HUES48 (cell line): ENCODE results near the gene COL25A1.
"Not testable (repeated sequence)": the region's sequence is repeated elsewhere in the genome, so short reads cannot be mapped to it uniquely, and the experiment has no call there.

ENCODE experiments used
- H3K27ac ChIP-seq: one replicate; pipeline ENCODE4 v1.7.0; 2013; ENCODE audit warnings: low read depth, low read length, inconsistent platforms
- H3K27me3 ChIP-seq: 2 replicates; pipeline ENCODE4 v1.6.1; 2013; ENCODE audit warnings: mild to moderate bottlenecking, low read length; ENCODE audit not compliant: control insufficient read depth, insufficient read depth
- H3K36me3 ChIP-seq: 2 replicates; pipeline ENCODE4 v1.6.1; 2013; ENCODE audit warnings: low read length; ENCODE audit not compliant: control insufficient read depth, insufficient read depth
- H3K4me1 ChIP-seq: 2 replicates; pipeline ENCODE4 v1.6.1; 2013; ENCODE audit warnings: mild to moderate bottlenecking, low read length; ENCODE audit not compliant: control insufficient read depth, insufficient read depth
- H3K4me3 ChIP-seq: 2 replicates; pipeline ENCODE4 v1.5.1; 2013; ENCODE audit warnings: mild to moderate bottlenecking, low read depth, low read length
- H3K9ac ChIP-seq: 2 replicates; pipeline ENCODE4 v1.6.1; 2013; ENCODE audit warnings: mild to moderate bottlenecking, low read depth, low read length, moderate library complexity
- H3K9me3 ChIP-seq: 2 replicates; pipeline ENCODE4 v1.6.1; 2013; ENCODE audit warnings: low read length; ENCODE audit not compliant: control insufficient read depth, insufficient read depth

COL25A1 gene

DNA sequence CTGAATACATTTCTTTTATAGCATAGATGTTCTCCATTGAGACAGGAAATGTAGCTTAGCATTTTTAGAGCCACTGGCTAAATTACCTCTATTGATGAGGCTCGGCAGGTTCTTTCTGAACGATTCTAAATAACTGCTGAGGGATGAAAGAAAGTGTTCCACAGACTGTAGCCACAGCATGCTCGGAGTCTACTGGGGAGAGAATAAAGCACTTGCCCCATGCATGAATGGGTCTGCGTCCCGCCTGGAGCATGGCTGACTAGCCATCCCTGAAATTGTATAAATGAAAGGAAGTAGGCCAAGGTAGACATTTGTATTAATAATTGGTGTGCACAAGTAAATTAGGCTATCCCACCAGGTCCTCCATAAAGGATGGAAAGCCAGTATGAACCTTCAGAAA, 269.8 kb downstream of the COL25A1 start:
- no peaks in the 10 kb centered on the region for H3K36me3 ChIP-seq

DNA sequence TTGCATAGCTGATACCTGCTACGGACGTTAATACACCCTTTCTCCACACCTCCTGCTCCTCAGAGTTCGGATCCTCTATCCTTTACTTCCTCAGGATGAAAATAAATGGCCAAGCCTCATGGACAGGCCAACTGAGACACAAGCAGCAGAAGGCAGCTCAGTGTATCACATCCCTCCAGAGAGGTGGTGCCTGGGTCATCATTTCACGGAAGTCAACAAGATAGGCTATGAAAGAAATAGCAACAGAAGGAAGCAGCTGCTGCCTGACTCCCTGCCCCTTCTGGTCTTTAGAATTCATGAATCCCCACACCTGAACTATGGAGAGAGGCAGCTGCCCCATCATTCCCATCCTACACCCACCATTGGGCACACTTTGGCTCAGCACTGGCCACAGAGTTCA, 272.5 kb downstream of the COL25A1 start:
- Histone ChIP-seq H3K27me3 (no peaks in the 10 kb centered on the region), H3K4me1 (peaks cover 7% of the 10 kb centered on the region; the same call in 1 of the 2 replicates), H3K9me3 (no peaks in the 10 kb centered on the region), H3K36me3 (no peaks in the 10 kb centered on the region), H3K9ac (no peak overlapping the region), H3K4me3 (no peak overlapping the region), H3K27ac (no peak overlapping the region)

More for the DNA sequence above, 269.8 kb downstream of the COL25A1 start:
- Histone ChIP-seq H3K9ac (no peak overlapping the region), H3K27me3 (no peaks in the 10 kb centered on the region), H3K4me3 (no peak overlapping the region), H3K4me1 (no peaks in the 10 kb centered on the region), H3K9me3 (no peaks in the 10 kb centered on the region), H3K27ac (no peak overlapping the region)

DNA sequence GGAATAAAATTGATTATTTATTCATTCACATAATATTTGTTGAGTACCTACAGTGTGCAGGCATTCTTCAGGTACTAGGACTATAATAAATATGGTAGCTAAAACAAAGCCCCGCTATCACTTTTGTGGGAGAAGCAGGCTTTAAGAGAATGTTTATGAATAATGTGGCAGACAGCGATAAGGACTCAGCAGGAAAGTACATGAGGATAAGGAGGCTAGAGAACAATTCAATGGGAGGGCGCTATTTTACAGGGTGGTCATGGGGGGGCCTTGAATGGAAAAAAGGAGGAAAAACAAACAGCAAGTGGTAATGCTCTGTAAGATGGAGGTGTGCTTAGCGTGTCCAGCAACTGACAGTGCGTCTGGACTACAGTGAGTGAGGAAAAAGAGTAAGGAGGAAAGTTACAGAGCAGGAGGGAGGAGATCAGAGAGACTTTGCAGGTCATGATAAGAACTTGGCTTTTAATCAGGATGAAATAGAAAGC, 275.4 kb downstream of the COL25A1 start:
- no peak overlapping the region for H3K4me3 ChIP-seq
- H3K4me1 ChIP-seq = peaks cover 7% of the 10 kb centered on the region; the same call in 1 of the 2 replicates
- no peak overlapping the region for H3K27ac ChIP-seq
- no peak overlapping the region for H3K9ac ChIP-seq
- H3K36me3 ChIP-seq = no peaks in the 10 kb centered on the region
- no peaks in the 10 kb centered on the region for H3K27me3 ChIP-seq
- H3K9me3 ChIP-seq = 0 out of 2 replicates have a peak, but pooled peaks cover 5% of the 10 kb centered on the region

DNA sequence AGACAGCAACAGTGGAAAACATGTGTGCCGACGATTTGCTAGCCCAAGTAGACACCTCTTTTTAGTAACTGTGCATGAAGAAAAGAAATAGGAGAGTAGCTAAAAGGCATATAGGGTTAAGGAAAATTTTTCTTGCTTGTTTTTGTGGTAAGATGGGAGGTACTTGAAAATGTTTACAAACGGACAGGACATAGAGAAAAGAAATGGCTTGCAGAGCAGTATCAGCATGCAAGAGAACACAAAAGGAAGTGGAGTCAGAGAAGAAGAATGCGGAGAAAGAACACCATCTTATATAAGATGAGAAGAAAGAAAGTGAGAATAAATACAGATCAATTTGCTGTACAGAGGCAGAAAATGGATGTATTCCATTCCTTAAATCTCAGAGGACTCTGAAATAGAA, 275.9 kb downstream of the COL25A1 start:
- H3K36me3 ChIP-seq = no peaks in the 10 kb centered on the region
- H3K27ac ChIP-seq = no peak overlapping the region
- H3K4me1 ChIP-seq = peaks cover 7% of the 10 kb centered on the region; the same call in 1 of the 2 replicates
- H3K9ac ChIP-seq = no peak overlapping the region
- H3K9me3 ChIP-seq = 0 out of 2 replicates have a peak, but pooled peaks cover 5% of the 10 kb centered on the region
- H3K4me3 ChIP-seq = no peak overlapping the region
- no peaks in the 10 kb centered on the region for H3K27me3 ChIP-seq

DNA sequence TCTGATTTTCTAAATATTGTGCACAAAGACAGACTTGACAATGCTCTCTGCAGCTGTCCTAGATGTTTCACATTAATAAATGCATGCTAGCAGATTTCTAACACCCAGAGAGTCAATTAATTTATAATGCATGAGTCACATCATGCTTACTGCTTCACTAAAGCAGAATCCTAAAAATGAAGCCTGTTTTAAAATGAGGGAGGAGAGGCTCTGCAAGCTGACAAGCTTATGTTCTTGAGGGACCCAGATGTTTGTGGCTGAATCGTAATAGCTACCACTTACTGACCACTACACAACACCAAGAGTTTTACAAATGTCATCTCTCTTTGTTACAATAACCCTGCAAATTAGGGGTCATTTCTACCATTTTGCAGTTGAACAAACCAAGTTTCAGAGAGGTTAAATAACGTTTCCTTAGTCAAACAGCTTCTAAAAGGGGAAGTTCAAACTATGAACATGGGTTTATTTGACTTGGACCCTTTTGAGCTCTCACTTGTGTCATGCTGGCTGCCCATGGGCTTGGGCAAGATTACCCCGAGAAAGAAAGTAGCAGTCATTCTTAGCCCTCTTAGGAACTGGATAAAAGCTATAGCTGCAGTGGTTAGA, 276.9 kb downstream of the COL25A1 start:
- H3K36me3 ChIP-seq = no peaks in the 10 kb centered on the region
- peaks cover 7% of the 10 kb centered on the region; the same call in 1 of the 2 replicates for H3K4me1 ChIP-seq
- no peak overlapping the region for H3K27ac ChIP-seq
- no peak overlapping the region for H3K9ac ChIP-seq
- H3K9me3 ChIP-seq = 0 out of 2 replicates have a peak, but pooled peaks cover 5% of the 10 kb centered on the region
- H3K4me3 ChIP-seq = no peak overlapping the region
- no peaks in the 10 kb centered on the region for H3K27me3 ChIP-seq

DNA sequence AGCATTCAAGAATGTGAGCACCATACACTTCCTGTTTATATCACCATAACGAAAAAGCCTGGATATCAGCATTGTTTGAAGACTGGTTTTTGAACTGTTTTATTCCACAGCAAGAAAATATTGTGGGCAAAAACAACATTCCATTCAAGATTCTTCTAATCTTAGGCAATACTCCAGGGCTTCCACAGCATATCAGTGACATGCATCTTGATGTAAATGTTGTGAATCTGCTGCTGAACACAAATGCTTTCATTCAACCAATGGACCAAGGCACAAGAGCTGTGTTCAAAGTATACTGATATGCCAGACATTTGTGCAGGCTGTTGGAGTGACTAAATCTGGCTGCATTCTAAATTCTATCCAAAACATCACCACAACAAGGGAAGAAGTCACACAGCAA, 279.5 kb downstream of the COL25A1 start:
- H3K9ac ChIP-seq = no peak overlapping the region
- H3K4me1 ChIP-seq = peaks cover 7% of the 10 kb centered on the region; the same call in 1 of the 2 replicates
- no peak overlapping the region for H3K27ac ChIP-seq
- H3K9me3 ChIP-seq = 0 out of 2 replicates have a peak, but pooled peaks cover 5% of the 10 kb centered on the region
- no peaks in the 10 kb centered on the region for H3K27me3 ChIP-seq
- H3K36me3 ChIP-seq = no peaks in the 10 kb centered on the region
- no peak overlapping the region for H3K4me3 ChIP-seq

DNA sequence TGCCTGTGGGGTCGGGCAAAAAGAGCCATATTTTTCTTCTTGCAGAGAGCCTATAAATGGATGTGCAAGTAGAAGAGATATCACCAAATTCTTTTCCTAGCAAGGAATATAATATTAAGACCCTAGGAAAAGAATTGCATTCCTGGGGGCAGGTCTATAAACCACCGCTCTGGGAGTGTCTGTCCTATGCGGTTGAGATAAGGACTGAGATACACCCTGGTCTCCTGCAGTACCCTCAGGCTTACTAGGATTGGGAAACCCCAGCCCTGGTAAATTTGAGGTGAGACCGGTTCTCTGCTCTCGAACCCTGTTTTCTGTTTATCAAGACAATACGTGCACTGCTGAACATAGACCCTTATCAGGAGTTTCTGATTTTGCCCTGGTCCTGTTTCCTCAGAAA, 280.8 kb downstream of the COL25A1 start:
- H3K36me3 ChIP-seq, H3K9ac ChIP-seq, H3K4me3 ChIP-seq, H3K4me1 ChIP-seq, H3K9me3 ChIP-seq, H3K27me3 ChIP-seq, H3K27ac ChIP-seq: not testable (repeated sequence)

DNA sequence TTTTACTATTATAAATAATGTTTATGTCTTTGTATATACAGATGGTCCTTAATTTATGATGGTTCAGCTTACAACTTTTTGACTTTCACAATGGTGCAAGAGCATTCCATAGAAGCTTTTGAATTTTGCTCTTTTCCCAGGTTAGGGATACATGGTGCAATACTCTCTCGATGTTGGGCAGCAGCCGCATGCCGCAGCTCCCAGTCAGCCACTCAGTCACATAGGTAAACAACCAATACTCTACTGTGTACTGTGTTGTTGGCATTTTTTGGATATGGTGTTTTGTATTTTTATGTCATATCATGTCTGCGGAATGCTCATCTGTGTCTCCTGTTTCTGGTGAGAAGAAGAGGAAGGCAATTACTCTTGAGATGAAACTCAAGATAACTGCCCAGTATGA, 281.6 kb downstream of the COL25A1 start:
- no peaks in the 10 kb centered on the region for H3K27me3 ChIP-seq
- H3K9ac ChIP-seq = no peak overlapping the region
- no peak overlapping the region for H3K27ac ChIP-seq
- no peaks in the 10 kb centered on the region for H3K36me3 ChIP-seq
- H3K4me3 ChIP-seq = no peak overlapping the region
- no peaks in the 10 kb centered on the region for H3K4me1 ChIP-seq
- 0 out of 2 replicates have a peak, but pooled peaks cover 5% of the 10 kb centered on the region for H3K9me3 ChIP-seq

DNA sequence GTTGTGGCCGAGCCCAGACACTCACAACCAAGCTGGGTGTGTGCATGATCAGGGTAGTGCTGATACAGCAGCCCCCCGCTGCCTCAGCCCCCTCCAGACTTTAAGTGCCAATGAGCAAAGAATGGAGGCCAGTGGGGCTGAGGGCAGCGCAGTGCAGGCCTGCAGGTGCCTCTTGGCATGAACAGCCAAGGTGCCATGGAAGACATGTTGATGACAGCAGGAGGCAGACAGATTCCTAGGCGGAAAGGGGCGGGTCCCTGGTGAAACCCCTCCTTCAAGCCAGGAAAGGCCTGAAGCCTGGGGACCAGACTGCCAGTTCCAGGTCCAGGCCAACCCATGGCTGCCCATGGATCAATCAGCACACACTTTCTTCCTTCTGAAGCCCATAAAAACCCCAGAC, 286.3 kb downstream of the COL25A1 start:
- H3K9ac ChIP-seq = no peak overlapping the region
- no peaks in the 10 kb centered on the region for H3K36me3 ChIP-seq
- no peaks in the 10 kb centered on the region for H3K4me1 ChIP-seq
- no peak overlapping the region for H3K27ac ChIP-seq
- no peak overlapping the region for H3K4me3 ChIP-seq
- H3K27me3 ChIP-seq = no peaks in the 10 kb centered on the region
- no peaks in the 10 kb centered on the region for H3K9me3 ChIP-seq

DNA sequence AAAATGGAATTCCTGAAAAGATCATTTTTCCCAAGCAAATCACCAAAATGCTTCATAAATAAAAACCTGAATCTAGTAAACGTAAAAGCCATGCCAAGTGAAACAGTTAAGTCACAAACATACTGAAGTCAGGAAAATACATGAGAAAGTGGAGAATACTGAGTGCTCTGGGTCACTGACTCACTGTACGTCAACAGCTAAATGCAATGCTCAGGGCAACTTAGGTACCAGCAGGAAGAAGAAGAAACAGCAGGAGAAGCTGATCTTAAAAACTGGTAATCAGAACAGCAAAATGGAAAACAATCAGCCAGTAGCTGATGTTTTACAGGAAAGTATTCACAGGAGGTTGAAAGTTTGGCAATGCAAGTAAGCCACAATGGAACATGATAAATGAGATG, 287.0 kb downstream of the COL25A1 start:
- no peaks in the 10 kb centered on the region for H3K9me3 ChIP-seq
- H3K4me1 ChIP-seq = no peaks in the 10 kb centered on the region
- no peaks in the 10 kb centered on the region for H3K36me3 ChIP-seq
- no peak overlapping the region for H3K4me3 ChIP-seq
- H3K9ac ChIP-seq = no peak overlapping the region
- H3K27ac ChIP-seq = no peak overlapping the region
- no peaks in the 10 kb centered on the region for H3K27me3 ChIP-seq

DNA sequence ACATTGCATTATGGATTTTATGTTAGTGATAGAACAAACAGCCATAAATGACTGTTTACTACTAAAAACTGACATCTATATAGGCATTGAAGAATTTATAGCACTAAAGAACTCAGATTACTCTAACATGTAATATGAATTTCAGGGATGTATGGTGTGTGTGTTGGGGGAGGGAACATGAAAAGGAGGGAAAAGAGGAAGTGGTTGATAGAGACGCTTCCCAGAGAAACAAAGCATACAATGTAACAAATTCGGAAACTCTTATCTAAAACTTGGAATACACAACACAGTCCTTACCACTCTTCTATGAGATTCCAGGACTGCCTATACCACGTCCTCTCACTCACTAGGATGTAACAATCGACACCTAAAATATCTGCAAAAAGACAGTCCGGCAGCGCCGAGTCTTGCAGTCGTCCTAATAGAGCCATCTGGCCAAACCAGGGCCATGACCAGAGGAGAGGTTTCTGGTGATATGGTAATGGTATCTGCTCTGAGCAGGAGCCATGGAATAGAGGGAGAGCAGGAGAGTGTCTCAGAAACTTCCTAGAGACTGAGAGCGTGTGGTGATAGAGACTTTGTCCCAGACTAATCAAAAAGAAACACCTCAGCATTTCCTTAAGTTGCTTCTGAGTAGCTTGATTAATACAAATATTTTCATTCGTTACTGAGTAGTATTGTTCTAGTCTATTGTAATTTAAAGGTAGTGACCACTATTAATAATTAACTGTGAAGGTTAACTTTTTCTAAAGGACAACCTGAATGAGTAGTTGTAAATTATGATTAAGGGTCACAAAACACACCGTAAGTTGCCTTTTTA, 287.7 kb downstream of the COL25A1 start:
- no peak overlapping the region for H3K9ac ChIP-seq
- no peaks in the 10 kb centered on the region for H3K4me1 ChIP-seq
- no peaks in the 10 kb centered on the region for H3K9me3 ChIP-seq
- no peak overlapping the region for H3K27ac ChIP-seq
- no peaks in the 10 kb centered on the region for H3K27me3 ChIP-seq
- H3K36me3 ChIP-seq = no peaks in the 10 kb centered on the region
- no peak overlapping the region for H3K4me3 ChIP-seq
